ENCODE results near the gene HERPUD1. TPM values are rescaled to one million over a fixed set of nuclear protein-coding genes. Genes with fewer than 3 reads are reported as not detected.

Gene HERPUD1
- total RNA-seq, 2 experiments from 2014 or later = 142 to 150 TPM

- H3K4me1 Mint-ChIP-seq (ENCODE audit: low read depth) = peaks cover 57% of the 10 kb centered on the region
- H3K36me3 Mint-ChIP-seq (ENCODE audit: low read depth) = peaks cover 62% of the 10 kb centered on the region
- H3K4me3 Mint-ChIP-seq = peak overlapping the region; percentile 97
- peak overlapping the region; percentile 93 for H3K27ac Mint-ChIP-seq
- CTCF ChIA-PET = interaction anchor here (1.5 to 5.1 kb wide), 4 partner anchors 16 to 48 kb away, joined by 3 to 33 read pairs (median 6); no protein-coding TSS in a partner anchor
- intact Hi-C loops (cut with micrococcal nuclease) = no loop called here
- no peak for DNase-seq
- no peak for ATAC-seq
- TF ChIP-seq CTCF (IDR thresholded peaks at IDR 0.05) = no peak
- POLR2A ChIA-PET = interaction anchor here (0.8 to 21.4 kb wide), 7 partner anchors 15 to 135 kb away, joined by 3 to 367 read pairs (median 5); no protein-coding TSS in a partner anchor
- no peaks in the 10 kb centered on the region for H3K27me3 Mint-ChIP-seq
- H3K9me3 Mint-ChIP-seq = no peaks in the 10 kb centered on the region
Measured at GRCh38 chr16:56993204-56993603, 61.3 kb downstream of the HERPUD1 start.

- H3K27me3 Mint-ChIP-seq = no peaks in the 10 kb centered on the region
- peak overlapping the region; percentile 97 for H3K4me3 Mint-ChIP-seq
- ChIA-PET CTCF (interaction anchor here (0.8 to 5.1 kb wide), 2 partner anchors 10 to 30 kb away, joined by 3 to 33 read pairs; no protein-coding TSS in a partner anchor), POLR2A (interaction anchor here (1.2 to 21.4 kb wide), 4 partner anchors 9 to 42 kb away, joined by 3 to 367 read pairs (median 110); no protein-coding TSS in a partner anchor)
- ATAC-seq (no peak), DNase-seq (no peak)
- intact Hi-C loops (cut with micrococcal nuclease) = no loop called here
- peaks cover 66% of the 10 kb centered on the region for H3K36me3 Mint-ChIP-seq (ENCODE audit: low read depth)
- no peak for TF ChIP-seq CTCF (IDR thresholded peaks at IDR 0.05)
- no peaks in the 10 kb centered on the region for H3K9me3 Mint-ChIP-seq
- peaks cover 67% of the 10 kb centered on the region for H3K4me1 Mint-ChIP-seq (ENCODE audit: low read depth)
- H3K27ac Mint-ChIP-seq = peak overlapping the region; percentile 93
Measured at GRCh38 chr16:56994311-56994710, 62.4 kb downstream of the HERPUD1 start.

Small RNA genes lying within 50 kb of the gene (microRNA-seq; reads per million reads assigned to microRNA genes)
- not detected for gene MIR6863 (ENCODE audit: borderline microRNAs expressed, borderline replicate concordance)

Other genes starting within 250 kb of the HERPUD1 start
- gene MT1X, start 249.7 kb upstream of the HERPUD1 start, total RNA-seq = 10 to 100 TPM; 52.5 to 54.2 TPM
- gene NUP93, start 202.0 kb upstream of the HERPUD1 start, total RNA-seq = 100 to 1,000 TPM; 171 to 191 TPM
- not detected for gene SLC12A3, start 66.9 kb upstream of the HERPUD1 start, total RNA-seq
- gene CETP, start 29.8 kb downstream of the HERPUD1 start, total RNA-seq = not detected
- 100 to 1,000 TPM; 135 to 153 TPM for gene NLRC5, start 57.4 kb downstream of the HERPUD1 start, total RNA-seq
- 10 to 100 TPM; 18.6 to 20.6 TPM for gene CPNE2, start 160.4 kb downstream of the HERPUD1 start, total RNA-seq